NCI-H2196 treated with DMSO at 0.1 percent for 48 hours (cell line): ENCODE results near the gene HLA-B.
A peak's percentile ranks its signal among the peaks of the same experiment; 100 is the strongest.
"Not testable (repeated sequence)": the region's sequence is repeated elsewhere in the genome, so short reads cannot be mapped to it uniquely, and the experiment has no call there.

Experiments used
- DNase-seq: peaks from one replicate; lab custom pipeline; 2025; ENCODE audit not compliant: unreplicated experiment; lab: John Stamatoyannopoulos, UW

HLA-B gene

GRCh38 chr6:31356946-31357466 is at the start of gene HLA-B:
Gene HLA-B (minus strand): TSS chr6:31357179. CDS start chr6:31357158, 21 bp downstream.
- DNase-seq, result peak; percentile 54

- DNase-seq, result no peak
Observed at GRCh38 chr6:31405996-31406395, 49.0 kb upstream of the HLA-B start.

- not testable (repeated sequence) for DNase-seq
Observed at GRCh38 chr6:31404061-31404364, 47.0 kb upstream of the HLA-B start.

GRCh38 chr6:31403283-31404060 is 46.5 kb upstream of the HLA-B start, which contains the start of gene MICA:
Gene MICA (plus strand): TSS chr6:31403595. CDS start chr6:31403633, 38 bp downstream.
- DNase-seq, result peak; percentile 50

- DNase-seq, result no peak
Observed at GRCh38 chr6:31402324-31403282, 45.6 kb upstream of the HLA-B start.

GRCh38 chr6:31401403-31401802 is 44.4 kb upstream of the HLA-B start:
- no peak for DNase-seq

GRCh38 chr6:31400467-31401289 is 43.7 kb upstream of the HLA-B start:
- no peak for DNase-seq

- DNase-seq, result peak; percentile 65
Observed at GRCh38 chr6:31399589-31400466, 42.8 kb upstream of the HLA-B start.

- DNase-seq, result no peak
Observed at GRCh38 chr6:31397901-31398525, 41.0 kb upstream of the HLA-B start.

- DNase-seq, result not testable (repeated sequence)
Observed at GRCh38 chr6:31397153-31397499, 40.1 kb upstream of the HLA-B start.

GRCh38 chr6:31396422-31397152 is 39.6 kb upstream of the HLA-B start:
- DNase-seq, result peak; percentile 19

- DNase-seq, result no peak
Observed at GRCh38 chr6:31395832-31396231, 38.9 kb upstream of the HLA-B start.

- DNase-seq, result no peak
Observed at GRCh38 chr6:31394381-31394780, 37.4 kb upstream of the HLA-B start.

GRCh38 chr6:31393932-31394331 is 37.0 kb upstream of the HLA-B start:
- DNase-seq, result no peak

- not testable (repeated sequence) for DNase-seq
Observed at GRCh38 chr6:31389802-31390132, 32.8 kb upstream of the HLA-B start.

- DNase-seq, result not testable (repeated sequence)
Observed at GRCh38 chr6:31388916-31389801, 32.2 kb upstream of the HLA-B start.

GRCh38 chr6:31386977-31387376 is 30.0 kb upstream of the HLA-B start:
- DNase-seq, result no peak

- DNase-seq, result no peak
Observed at GRCh38 chr6:31386099-31386498, 29.1 kb upstream of the HLA-B start.
